ENCODE data around the gene DCUN1D2.

DNA sequence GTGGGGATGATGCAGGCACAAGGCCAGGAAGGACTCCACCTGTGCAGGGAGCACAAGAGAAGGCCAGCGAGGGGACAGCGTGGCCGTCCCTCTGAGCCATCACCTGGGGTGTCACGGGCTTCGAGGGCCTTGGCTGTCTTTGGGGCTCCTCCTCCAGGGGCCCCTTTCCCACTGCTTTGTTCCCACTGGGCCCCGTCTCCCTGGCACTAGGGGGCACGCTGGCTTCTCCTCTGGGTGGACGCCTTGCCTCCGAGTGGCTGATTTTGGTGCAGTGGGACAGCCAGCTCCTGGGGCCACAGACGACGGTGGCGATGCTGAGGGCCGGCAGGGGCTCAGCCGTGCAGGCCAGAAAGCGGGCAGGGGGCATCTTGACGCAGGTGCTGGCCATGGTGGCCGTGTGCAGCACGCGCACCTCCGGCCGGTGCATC lies 83.4 kb downstream of the DCUN1D2 start:
- TF ChIP-seq, protein P1, sequence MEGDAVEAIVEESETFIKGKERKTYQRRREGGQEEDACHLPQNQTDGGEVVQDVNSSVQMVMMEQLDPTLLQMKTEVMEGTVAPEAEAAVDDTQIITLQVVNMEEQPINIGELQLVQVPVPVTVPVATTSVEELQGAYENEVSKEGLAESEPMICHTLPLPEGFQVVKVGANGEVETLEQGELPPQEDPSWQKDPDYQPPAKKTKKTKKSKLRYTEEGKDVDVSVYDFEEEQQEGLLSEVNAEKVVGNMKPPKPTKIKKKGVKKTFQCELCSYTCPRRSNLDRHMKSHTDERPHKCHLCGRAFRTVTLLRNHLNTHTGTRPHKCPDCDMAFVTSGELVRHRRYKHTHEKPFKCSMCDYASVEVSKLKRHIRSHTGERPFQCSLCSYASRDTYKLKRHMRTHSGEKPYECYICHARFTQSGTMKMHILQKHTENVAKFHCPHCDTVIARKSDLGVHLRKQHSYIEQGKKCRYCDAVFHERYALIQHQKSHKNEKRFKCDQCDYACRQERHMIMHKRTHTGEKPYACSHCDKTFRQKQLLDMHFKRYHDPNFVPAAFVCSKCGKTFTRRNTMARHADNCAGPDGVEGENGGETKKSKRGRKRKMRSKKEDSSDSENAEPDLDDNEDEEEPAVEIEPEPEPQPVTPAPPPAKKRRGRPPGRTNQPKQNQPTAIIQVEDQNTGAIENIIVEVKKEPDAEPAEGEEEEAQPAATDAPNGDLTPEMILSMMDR (IDR thresholded peaks at IDR 0.05) = no peak
- TF ChIP-seq POLR2AphosphoS5 (IDR thresholded peaks at IDR 0.05) = no peak

Data from breast epithelium (tissue), 3 donors.